ENCODE data around the gene IFT81. TPM values are rescaled to one million over a fixed set of nuclear protein-coding genes. Genes with fewer than 3 reads are reported as not detected.
A peak's percentile ranks its signal among the peaks of the same experiment; 100 is the strongest.

IFT81 gene
- total and polyA plus RNA-seq, 11 donors: 4.3 to 9.8 (median 8.5) TPM

DNA sequence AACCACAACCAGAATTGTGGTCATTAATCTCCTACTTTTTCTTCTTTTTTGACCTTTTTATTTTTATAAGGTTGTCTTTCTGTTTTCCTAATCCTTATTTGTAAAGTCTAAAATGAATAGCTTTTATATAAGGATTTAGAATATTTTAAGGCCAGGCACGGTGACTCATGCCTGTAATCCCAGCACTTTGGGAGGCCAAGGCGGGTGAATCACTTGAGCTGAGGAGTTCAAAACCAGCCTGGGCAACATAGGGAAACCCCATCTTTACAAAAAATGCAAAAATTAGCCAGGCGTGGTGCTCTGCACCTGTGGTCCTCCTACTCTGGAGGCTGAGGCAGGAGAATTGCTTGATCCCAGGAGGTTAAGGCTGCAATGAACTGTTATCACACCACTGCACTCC is 55.1 kb downstream of the IFT81 start:
- no peaks in the 10 kb centered on the region for H3K27me3 ChIP-seq
- TF ChIP-seq, protein P1, sequence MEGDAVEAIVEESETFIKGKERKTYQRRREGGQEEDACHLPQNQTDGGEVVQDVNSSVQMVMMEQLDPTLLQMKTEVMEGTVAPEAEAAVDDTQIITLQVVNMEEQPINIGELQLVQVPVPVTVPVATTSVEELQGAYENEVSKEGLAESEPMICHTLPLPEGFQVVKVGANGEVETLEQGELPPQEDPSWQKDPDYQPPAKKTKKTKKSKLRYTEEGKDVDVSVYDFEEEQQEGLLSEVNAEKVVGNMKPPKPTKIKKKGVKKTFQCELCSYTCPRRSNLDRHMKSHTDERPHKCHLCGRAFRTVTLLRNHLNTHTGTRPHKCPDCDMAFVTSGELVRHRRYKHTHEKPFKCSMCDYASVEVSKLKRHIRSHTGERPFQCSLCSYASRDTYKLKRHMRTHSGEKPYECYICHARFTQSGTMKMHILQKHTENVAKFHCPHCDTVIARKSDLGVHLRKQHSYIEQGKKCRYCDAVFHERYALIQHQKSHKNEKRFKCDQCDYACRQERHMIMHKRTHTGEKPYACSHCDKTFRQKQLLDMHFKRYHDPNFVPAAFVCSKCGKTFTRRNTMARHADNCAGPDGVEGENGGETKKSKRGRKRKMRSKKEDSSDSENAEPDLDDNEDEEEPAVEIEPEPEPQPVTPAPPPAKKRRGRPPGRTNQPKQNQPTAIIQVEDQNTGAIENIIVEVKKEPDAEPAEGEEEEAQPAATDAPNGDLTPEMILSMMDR (IDR thresholded peaks at IDR 0.05): no peak
- no peak for TF ChIP-seq POLR2A (IDR thresholded peaks at IDR 0.05)
- WGBS, 4 donors: 89 to 92% (median 90%) methylated on average over 3 of the region's 3 CpGs
- peaks cover 0 to 13% (median 0%) of the 10 kb centered on the region in 9 donors for H3K36me3 ChIP-seq
- peaks cover 0 to 44% (median 6%) of the 10 kb centered on the region in 12 donors for H3K4me1 ChIP-seq
- DNase-seq (no peak), ATAC-seq (no peak)
- no peak overlapping the region for H3K4me3 ChIP-seq
- no peaks in the 10 kb centered on the region for H3K9me3 ChIP-seq
- H3K27ac ChIP-seq: no peak overlapping the region
- intact Hi-C loops (cut with DNase I): loop anchor here in 3 of 10 donors (5.0 to 10.0 kb wide), 3 partner anchors 66 to 74 kb away; no protein-coding TSS in a partner anchor

DNA sequence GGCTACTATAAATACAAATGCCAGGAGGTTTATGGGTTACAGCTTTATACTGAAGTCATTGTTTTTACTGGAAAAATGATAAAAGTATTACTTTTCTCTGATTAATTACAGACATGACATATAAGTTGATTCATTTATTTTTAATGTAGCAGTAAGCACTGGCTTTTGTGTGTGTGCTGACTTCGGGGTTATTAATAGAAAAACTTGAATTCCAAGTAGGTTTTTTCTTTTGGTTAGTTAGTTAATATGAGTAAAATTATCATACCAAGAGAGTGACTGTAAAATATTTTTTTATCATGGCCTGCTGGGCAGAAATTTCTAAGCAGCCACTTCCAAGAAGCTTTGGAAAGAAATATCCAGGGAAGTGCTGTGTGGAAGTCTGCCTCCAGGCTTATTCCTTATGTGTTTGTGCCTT is 56.4 kb downstream of the IFT81 start:
- intact Hi-C loops (cut with DNase I): loop anchor here in 2 of 10 donors (5.0 kb wide), 1 partner anchor 78 kb away; no protein-coding TSS in a partner anchor

DNA sequence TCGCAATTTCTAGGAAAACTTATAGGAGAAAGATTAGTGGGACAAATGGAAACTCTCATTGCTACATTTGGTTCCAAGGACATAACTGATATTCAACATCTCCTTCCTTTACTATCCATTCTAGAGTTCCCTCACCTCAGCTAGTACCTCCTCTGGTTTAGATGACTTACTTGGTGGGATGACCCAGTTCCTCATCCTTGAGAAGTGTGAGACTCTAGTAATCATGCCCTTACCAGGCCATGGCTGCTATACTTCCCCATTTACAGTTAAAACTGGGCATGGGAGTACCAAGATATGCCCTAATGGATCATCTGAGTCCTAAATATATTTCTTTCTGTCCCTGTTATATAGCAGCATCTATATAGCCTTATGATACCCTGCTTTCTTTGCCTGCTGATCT is 58.1 kb downstream of the IFT81 start:
- WGBS, 4 donors: 94 to 100% (median 98%) methylated on average over 1 of the region's 1 CpG
- peaks cover 0 to 20% (median 13%) of the 10 kb centered on the region in 12 donors for H3K9me3 ChIP-seq
- peaks cover 0 to 27% (median under 1%) of the 10 kb centered on the region in 12 donors for H3K4me1 ChIP-seq
- DNase-seq (no peak), ATAC-seq (no peak)
- intact Hi-C loops (cut with DNase I): loop anchor here in 2 of 10 donors (5.0 kb wide), 1 partner anchor 80 kb away; no protein-coding TSS in a partner anchor
- H3K27ac ChIP-seq: no peak overlapping the region
- no peak overlapping the region for H3K4me3 ChIP-seq
- no peaks in the 10 kb centered on the region for H3K27me3 ChIP-seq
- no peak for TF ChIP-seq POLR2A (IDR thresholded peaks at IDR 0.05)
- TF ChIP-seq, protein P1 (IDR thresholded peaks at IDR 0.05): no peak
- H3K36me3 ChIP-seq: peaks cover 0 to 21% (median 3%) of the 10 kb centered on the region in 9 donors

More for the DNA sequence above, 56.4 kb downstream of the IFT81 start:
- peak overlapping the region in 3 of 12 donors; percentile 3 to 13 (median 12) for H3K27ac ChIP-seq
- ATAC-seq (no peak), DNase-seq (no peak)
- WGBS, 4 donors: 32 to 57% (median 45%) methylated on average over 1 of the region's 1 CpG
- no peaks in the 10 kb centered on the region for H3K27me3 ChIP-seq
- peaks cover 0 to 13% (median 0%) of the 10 kb centered on the region in 9 donors for H3K36me3 ChIP-seq
- peaks cover 0 to 37% (median 4%) of the 10 kb centered on the region in 12 donors for H3K4me1 ChIP-seq
- TF ChIP-seq POLR2A (IDR thresholded peaks at IDR 0.05): no peak
- TF ChIP-seq, protein P1 (IDR thresholded peaks at IDR 0.05): no peak
- H3K4me3 ChIP-seq: no peak overlapping the region
- H3K9me3 ChIP-seq: peaks cover 0 to 5% (median under 1%) of the 10 kb centered on the region in 12 donors

DNA sequence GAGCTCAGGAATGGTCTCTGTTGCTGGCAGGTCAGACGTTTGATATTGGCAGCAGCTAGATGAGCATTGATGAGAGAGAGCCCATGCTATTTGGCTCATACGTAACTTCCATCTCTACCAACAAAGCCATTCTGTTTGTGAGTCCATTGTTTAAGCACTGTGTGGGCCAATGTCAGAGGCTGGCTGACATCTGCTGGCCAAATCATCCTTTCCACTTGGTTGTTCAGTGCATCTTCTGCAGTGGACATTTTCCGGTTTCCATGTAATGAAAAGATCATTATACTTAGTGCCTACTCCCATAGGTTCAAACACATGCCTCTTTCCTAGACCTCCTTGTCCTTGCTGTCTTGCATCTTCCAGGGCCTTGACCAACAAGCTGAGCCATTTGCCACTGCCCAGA is 59.2 kb downstream of the IFT81 start:
- ATAC-seq: peak in 3 of 4 donors; percentile 39 to 58 (median 57)

More for the DNA sequence above, 59.2 kb downstream of the IFT81 start:
- Histone ChIP-seq H3K27ac (no peak overlapping the region), H3K4me1 (peaks cover 0 to 27% (median 0%) of the 10 kb centered on the region in 12 donors), H3K9me3 (peaks cover 0 to 21% (median 13%) of the 10 kb centered on the region in 12 donors), H3K27me3 (no peaks in the 10 kb centered on the region), H3K4me3 (no peak overlapping the region), H3K36me3 (peaks cover 0 to 21% (median 3%) of the 10 kb centered on the region in 9 donors)
- TF ChIP-seq POLR2A (IDR thresholded peaks at IDR 0.05): no peak
- TF ChIP-seq, protein P1 (IDR thresholded peaks at IDR 0.05): peak in 3 of 12 donors; percentile 9 to 34 (median 29)
- DNase-seq: no peak
- WGBS, 4 donors: 84 to 95% (median 90%) methylated on average over 3 of the region's 3 CpGs
- intact Hi-C loops (cut with DNase I): loop anchor here in 2 of 10 donors (5.0 kb wide), 1 partner anchor 81 kb away; no protein-coding TSS in a partner anchor
